Measurements from ENCODE around the gene CAT.

Gene CAT

DNA sequence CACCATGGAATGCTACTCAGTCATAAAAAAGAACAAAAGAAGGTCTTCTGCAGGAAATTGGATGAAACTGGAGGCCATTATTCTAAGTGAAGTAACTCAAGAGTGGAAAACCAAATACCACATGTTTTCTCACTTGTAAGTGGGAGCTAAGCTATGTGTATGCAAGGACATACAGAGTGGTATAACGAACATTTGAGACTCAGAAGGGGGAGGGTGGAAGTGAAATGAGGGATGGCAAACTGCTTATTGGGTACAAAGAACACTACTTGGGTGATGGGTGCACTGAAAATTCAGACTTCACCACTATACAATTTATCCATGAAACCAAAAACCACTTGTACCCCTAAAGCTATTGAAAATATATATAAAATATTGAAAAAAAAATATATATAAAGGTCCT lies 13.4 kb upstream of the CAT start:
- no peak for DNase-seq

DNA sequence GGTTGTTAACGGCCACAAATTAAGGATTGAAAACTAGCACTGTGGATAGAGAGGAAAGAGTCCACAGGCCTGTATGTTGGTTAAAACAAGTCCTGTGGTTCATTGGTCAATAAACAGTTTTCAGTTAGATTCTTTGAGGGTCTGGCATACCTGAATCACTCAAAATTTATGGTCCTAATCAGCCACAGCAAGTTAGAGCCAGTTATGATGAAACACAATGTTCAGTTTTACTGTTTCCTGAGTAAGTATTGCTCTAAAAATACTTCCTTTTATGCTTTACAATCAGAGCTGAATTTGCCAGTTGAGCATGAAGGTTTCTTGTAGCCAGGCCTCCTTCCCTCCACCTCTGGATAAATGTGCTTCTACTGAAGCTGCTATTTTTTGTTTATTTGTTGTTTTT lies 12.9 kb upstream of the CAT start:
- no peak for DNase-seq

- DNase-seq = no peak
Measured at GRCh38 chr11:34426766-34427185, 12.0 kb upstream of the CAT start.

GRCh38 chr11:34427186-34427805 lies 11.4 kb upstream of the CAT start:
- DNase-seq = no peak

DNA sequence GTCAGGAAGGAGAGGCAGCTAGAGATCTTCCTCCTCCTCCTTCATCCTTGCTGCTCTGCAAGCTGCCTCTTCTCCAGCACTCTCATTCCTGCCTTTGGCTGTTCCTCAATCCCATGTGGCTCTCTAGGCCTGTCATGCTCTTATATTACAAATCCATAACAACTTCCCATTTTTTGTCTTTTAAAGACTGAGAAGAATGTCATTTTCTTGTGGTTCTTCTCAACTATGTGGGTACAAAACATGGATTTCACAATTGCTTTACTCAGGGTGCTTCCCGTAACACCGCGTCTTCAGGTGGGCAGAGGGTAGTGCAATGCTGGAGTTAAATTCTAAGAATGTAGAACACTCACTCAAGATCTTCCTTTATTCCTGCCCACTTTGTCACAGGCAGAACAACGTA lies 6.8 kb upstream of the CAT start:
- no peak for DNase-seq

GRCh38 chr11:34432822-34433221 lies 5.9 kb upstream of the CAT start:
- no peak for DNase-seq

DNA sequence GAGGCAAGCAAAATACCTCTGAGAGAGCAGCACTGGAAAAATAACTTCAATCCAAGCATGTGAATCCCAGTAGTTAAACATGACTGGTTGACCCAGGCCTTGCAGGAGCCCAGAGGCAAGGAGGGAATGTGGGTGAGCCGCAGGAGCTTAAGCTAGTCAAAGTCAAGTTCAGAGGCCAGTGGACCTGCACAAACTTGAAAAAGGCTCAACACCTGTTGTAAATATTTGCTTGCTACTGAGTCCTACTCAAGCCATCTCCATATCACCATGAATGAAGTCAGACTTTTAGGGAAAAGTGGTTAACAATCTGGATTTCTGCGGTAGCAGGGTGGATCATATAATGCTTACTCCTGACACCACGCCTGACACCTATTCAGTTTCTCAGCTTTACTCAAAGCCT lies 4.8 kb upstream of the CAT start:
- DNase-seq = no peak

- DNase-seq = no peak
Measured at GRCh38 chr11:34437224-34438125, 1.3 kb upstream of the CAT start.

DNA sequence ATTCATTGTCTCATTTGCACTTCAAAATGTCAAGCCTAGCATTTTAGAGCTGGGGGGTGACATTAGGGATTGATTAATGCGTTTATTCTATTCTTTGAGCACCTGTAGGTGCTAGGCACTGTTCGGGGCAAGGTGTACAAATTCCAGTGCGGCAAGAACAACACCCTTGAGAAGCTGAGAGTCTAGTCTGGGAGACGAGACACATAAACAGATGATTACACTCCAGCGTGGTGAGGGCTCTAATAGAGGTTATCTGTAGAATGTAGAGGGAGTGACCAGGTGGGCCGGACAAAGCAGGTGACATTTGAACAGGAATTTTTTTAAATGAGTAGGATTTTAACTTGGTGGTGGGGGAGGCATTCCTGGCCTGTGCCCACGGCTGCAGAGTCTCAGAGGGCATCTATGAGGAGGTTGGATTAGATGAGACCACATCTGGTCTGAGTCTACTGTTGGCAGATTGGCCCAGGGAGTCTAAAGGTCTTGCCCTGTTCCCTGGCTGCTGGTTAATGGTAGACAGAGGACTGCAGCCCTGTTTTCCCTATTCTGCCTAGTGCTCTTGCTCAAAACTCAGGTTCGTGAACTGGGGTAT lies 970 bp downstream of the CAT start:
- no peak for DNase-seq

- no peak for DNase-seq
Measured at GRCh38 chr11:34441814-34442213, 3.1 kb downstream of the CAT start.

- no peak for DNase-seq
Measured at GRCh38 chr11:34443136-34443535, 4.4 kb downstream of the CAT start.

GRCh38 chr11:34444428-34444827 lies 5.7 kb downstream of the CAT start:
- no peak for DNase-seq

DNA sequence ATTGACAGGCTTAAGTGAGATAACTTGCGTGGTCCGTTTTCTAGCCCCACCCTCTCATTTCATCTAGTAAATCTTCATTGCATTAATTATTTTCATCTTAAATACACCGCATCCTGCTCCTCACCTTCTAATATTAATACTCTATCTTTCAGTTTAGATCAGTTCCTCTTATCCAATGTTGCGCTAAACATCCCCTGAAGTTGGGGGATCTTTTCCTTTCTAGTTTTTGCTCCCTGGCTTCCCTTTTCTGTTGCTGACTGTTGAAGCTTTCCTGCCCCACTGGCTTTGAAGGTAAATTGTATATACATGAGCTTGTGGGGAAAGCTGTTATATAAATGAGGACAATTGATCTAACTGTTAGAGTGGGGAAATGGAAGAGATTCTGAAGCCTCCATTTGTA lies 7.2 kb downstream of the CAT start:
- no peak for DNase-seq

DNA sequence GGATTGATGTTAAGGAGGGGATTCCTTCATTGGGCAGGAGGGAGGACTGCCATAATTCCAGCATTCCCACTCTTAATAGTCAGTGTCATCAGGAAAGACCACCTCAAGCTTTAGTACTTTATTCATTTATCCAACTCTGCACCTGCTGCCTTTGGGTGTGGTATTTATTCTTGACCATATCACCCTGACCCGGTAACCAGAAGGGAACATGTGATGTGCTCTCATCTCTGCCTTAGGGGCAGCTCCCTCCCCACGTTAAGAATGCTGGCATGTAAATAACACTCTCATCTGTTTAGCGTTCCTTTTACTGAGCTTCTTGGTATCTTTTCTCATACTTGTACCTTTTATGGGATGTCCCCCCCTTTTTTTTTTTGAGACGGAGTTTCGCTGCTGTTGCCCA lies 7.7 kb downstream of the CAT start:
- no peak for DNase-seq

GRCh38 chr11:34447044-34447443 lies 8.3 kb downstream of the CAT start:
- DNase-seq = no peak

DNA sequence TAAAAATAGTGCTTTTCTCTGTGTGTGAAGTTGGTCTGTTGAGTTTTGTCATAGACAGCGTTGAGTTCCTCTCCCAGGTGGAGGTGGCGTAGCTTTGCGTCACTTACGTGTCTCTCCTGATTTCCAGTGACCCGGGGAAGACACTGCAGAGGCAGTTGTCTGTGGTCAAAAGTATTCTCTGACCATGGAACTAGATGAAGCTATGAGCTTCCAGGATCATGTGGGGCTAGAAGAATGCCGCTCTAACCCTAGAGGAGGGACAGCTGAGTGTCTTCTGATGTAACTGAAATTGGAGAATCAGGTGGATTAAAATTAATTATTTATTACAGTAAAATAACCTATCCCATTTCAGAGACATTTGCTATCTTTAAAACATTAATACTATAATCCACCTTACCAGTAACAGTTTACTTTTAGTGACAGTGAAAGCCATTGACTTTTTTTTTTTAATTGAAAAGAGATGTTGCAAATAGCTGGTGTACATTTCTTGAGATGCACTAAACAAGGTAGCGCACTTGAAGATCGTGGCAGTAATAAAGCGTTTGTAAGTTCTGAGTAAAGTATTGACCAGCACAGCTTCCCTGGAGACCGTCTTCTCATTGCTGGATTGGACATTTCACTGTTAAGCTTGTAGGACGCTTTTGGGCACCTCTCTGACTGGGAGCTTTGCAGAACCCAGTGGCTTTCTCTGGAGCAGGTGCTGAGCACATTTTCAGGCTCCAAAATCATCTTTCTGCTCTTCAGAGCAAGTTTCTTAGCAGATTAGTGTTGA lies 9.7 kb downstream of the CAT start:
- DNase-seq = no peak

DNA sequence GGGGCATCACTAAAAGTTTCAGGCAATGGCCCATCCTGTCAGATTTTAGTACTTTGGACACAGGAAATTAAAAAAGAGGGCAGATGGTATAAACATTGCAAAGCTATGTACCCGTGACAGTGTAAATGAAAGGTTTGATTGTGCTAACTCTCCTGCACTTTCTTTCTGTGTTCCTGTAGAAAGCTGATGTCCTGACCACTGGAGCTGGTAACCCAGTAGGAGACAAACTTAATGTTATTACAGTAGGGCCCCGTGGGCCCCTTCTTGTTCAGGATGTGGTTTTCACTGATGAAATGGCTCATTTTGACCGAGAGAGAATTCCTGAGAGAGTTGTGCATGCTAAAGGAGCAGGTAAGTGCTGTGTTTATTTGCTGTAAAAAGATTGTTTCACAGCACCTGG lies 10.3 kb downstream of the CAT start:
- DNase-seq = no peak

DNA sequence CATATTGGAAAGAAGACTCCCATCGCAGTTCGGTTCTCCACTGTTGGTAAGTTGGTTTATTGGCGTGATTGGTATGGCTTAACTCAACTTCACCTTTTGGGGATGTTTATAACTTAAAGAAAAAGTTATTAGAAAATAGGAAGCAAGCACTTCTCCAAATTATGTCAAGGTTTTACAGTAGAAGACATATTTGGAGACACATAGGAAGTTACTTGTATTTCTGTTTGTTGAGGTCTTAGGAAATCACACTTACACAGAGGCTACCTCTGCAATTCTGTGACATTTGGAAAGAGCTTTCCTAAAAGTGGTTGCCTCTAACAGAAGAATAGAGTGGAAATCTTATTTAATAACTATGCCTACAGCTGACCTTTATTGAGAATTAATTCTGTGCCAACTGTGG lies 12.3 kb downstream of the CAT start:
- no peak for DNase-seq

GRCh38 chr11:34454308-34455032 lies 15.7 kb downstream of the CAT start:
- DNase-seq = no peak

DNA sequence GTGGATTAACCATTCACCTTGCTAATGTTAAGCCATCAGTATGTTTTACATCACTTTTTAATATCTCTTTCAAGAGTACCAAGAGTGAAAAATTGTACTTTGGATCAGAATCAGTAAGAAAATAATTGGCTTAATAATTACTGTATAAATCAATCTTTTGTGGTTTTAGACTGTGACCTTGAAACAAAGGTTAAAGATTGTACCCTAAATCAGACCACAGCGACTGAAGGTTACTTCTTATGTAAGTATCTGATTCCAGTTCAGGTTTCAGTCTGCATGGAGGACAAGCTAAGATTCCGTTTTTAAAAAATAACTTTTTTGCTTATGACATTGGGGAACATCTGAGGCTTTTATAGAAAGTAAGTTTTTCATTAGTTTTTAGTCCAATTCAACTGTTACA lies 18.9 kb downstream of the CAT start:
- no peak for DNase-seq

DNA sequence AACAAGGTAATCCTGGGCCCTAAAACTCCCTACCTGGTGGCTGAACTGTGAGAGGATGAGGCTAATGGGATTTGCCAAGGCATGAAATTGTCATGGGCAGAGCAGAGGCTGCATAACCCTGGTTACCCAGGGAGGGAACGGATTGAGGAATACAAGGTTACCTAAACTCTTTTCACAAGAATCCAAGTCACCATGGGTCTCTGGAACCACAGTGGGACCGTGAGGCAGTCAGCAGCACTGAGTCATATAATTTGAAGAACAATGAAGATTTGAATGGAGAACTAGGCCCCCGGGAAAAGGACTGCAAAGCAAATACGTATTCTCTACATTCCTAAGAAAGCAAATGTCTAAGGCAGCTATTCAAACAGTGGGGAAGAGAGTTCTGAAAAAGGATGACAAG lies 19.8 kb downstream of the CAT start:
- no peak for DNase-seq

Data from hypothalamus (tissue), 51 donors.